ENCODE results near the gene CRIP1. TPM values are rescaled to one million over a fixed set of nuclear protein-coding genes. Genes with fewer than 3 reads are reported as not detected.

Gene CRIP1
- polyA plus RNA-seq, 3 donors, result 24.1 to 32.5 (median 28.8) TPM

- DNase-seq (ENCODE audit: low read depth in 3 of 3, low spot score in 2 of 3), result no peak
Observed at GRCh38 chr14:105469456-105470349, 17.0 kb upstream of the CRIP1 start.

- no peak for DNase-seq (ENCODE audit: low read depth in 3 of 3, low spot score in 2 of 3)
Observed at GRCh38 chr14:105470350-105471296, 16.1 kb upstream of the CRIP1 start.

- no peak for DNase-seq (ENCODE audit: low read depth in 3 of 3, low spot score in 2 of 3)
Observed at GRCh38 chr14:105471297-105471821, 15.3 kb upstream of the CRIP1 start.

- DNase-seq (ENCODE audit: low read depth in 3 of 3, low spot score in 2 of 3), result no peak
Observed at GRCh38 chr14:105471823-105472485, 14.7 kb upstream of the CRIP1 start.

GRCh38 chr14:105472486-105472991 is 14.1 kb upstream of the CRIP1 start:
- DNase-seq (ENCODE audit: low read depth in 3 of 3, low spot score in 2 of 3), result no peak

GRCh38 chr14:105473033-105473676 is 13.5 kb upstream of the CRIP1 start:
- DNase-seq (ENCODE audit: low read depth in 3 of 3, low spot score in 2 of 3), result no peak

- peak; percentile 82 to 92 (median 86) for DNase-seq (ENCODE audit: low read depth in 3 of 3, low spot score in 2 of 3)
Observed at GRCh38 chr14:105473677-105474482, 12.8 kb upstream of the CRIP1 start.

- DNase-seq (ENCODE audit: low read depth in 3 of 3, low spot score in 2 of 3), result no peak
Observed at GRCh38 chr14:105474483-105475268, 12.0 kb upstream of the CRIP1 start, which contains the start of gene CRIP2. CRIP2 (plus strand) TSS chr14:105474821; CDS start chr14:105474863, 42 bp downstream.

- no peak for DNase-seq (ENCODE audit: low read depth in 3 of 3, low spot score in 2 of 3)
Observed at GRCh38 chr14:105475269-105476096, 11.2 kb upstream of the CRIP1 start.

GRCh38 chr14:105476097-105476830 is 10.4 kb upstream of the CRIP1 start:
- no peak for DNase-seq (ENCODE audit: low read depth in 3 of 3, low spot score in 2 of 3)

- no peak for DNase-seq (ENCODE audit: low read depth in 3 of 3, low spot score in 2 of 3)
Observed at GRCh38 chr14:105476831-105477659, 9.6 kb upstream of the CRIP1 start.

GRCh38 chr14:105477660-105478397 is 8.9 kb upstream of the CRIP1 start:
- DNase-seq (ENCODE audit: low read depth in 3 of 3, low spot score in 2 of 3), result no peak

GRCh38 chr14:105478398-105479251 is 8.1 kb upstream of the CRIP1 start:
- no peak for DNase-seq (ENCODE audit: low read depth in 3 of 3, low spot score in 2 of 3)

Measured in right renal cortex interstitium (tissue), 3 donors.